Measurements from ENCODE around the gene CYP2W1. TPM values are rescaled to one million over a fixed set of nuclear protein-coding genes. Genes with fewer than 3 reads are reported as not detected.

CYP2W1 gene
- total RNA-seq, 1 experiment from 2014 or later, result not detected

- no peak for TF ChIP-seq ZSCAN18 (CRISPR knock-in tag; IDR thresholded peaks at IDR 0.05)
- no peak for TF ChIP-seq SMAD4 (CRISPR knock-in tag; IDR thresholded peaks at IDR 0.05)
- 0 out of 2 replicates have a peak, but pooled peaks have one; percentile 70 for TF ChIP-seq CREM (CRISPR knock-in tag; IDR thresholded peaks at IDR 0.05)
- TF ChIP-seq PRRX2 (CRISPR knock-in tag; IDR thresholded peaks at IDR 0.05), result no peak
- TF ChIP-seq MYBL2 (CRISPR knock-in tag; IDR thresholded peaks at IDR 0.05), result 0 out of 2 replicates have a peak, but pooled peaks have one; percentile 26
- no peak for TF ChIP-seq MXD4 (CRISPR knock-in tag; IDR thresholded peaks at IDR 0.05; ENCODE audit: borderline replicate concordance)
- TF ChIP-seq NR3C1 (CRISPR knock-in tag; conservative IDR thresholded peaks at IDR 0.05; ENCODE audit: low read depth), result 0 out of 2 replicates have a peak, but pooled peaks have one; percentile 63
- no peak for TF ChIP-seq SOX15 (CRISPR knock-in tag; IDR thresholded peaks at IDR 0.05)
- no peak for TF ChIP-seq OVOL2 (CRISPR knock-in tag; IDR thresholded peaks at IDR 0.05; ENCODE audit: borderline replicate concordance)
- peak; percentile 91 for TF ChIP-seq FOXK1 (CRISPR knock-in tag; IDR thresholded peaks at IDR 0.05)
- no peak for TF ChIP-seq ZNF396 (CRISPR knock-in tag; IDR thresholded peaks at IDR 0.05; ENCODE audit: borderline replicate concordance)
- peak; percentile 86 for TF ChIP-seq SP1 (CRISPR knock-in tag; conservative IDR thresholded peaks at IDR 0.05)
- TF ChIP-seq FOXP4 (CRISPR knock-in tag; IDR thresholded peaks at IDR 0.05), result 0 out of 2 replicates have a peak, but pooled peaks have one; percentile 52
- TF ChIP-seq ZNF532 (CRISPR knock-in tag; IDR thresholded peaks at IDR 0.05; ENCODE audit: borderline replicate concordance), result no peak
- TF ChIP-seq TCF7 (CRISPR knock-in tag; IDR thresholded peaks at IDR 0.05; ENCODE audit: low read depth), result no peak
- TF ChIP-seq ZNF281 (CRISPR knock-in tag; IDR thresholded peaks at IDR 0.05), result no peak
- no peak for TF ChIP-seq CDX4 (CRISPR knock-in tag; IDR thresholded peaks at IDR 0.05; ENCODE audit: borderline replicate concordance)
- no peak for TF ChIP-seq ZMAT4 (CRISPR knock-in tag; IDR thresholded peaks at IDR 0.05)
- no peak for TF ChIP-seq RELA (CRISPR knock-in tag; IDR thresholded peaks at IDR 0.05; ENCODE audit: borderline replicate concordance)
- peak; percentile 61 for TF ChIP-seq GABPB1 (CRISPR knock-in tag; IDR thresholded peaks at IDR 0.05)
- TF ChIP-seq ZNF138 (CRISPR knock-in tag; conservative IDR thresholded peaks at IDR 0.05), result 0 out of 2 replicates have a peak, but pooled peaks have one; percentile 64
- TF ChIP-seq MLX (CRISPR knock-in tag; IDR thresholded peaks at IDR 0.05), result no peak
- TF ChIP-seq TEAD1 (CRISPR knock-in tag; IDR thresholded peaks at IDR 0.05), result no peak
- peak; percentile 42; the same call in 1 of the 2 replicates for TF ChIP-seq ZBTB43 (CRISPR knock-in tag; IDR thresholded peaks at IDR 0.05)
Measured at GRCh38 chr7:974820-975681, 7.9 kb upstream of the CYP2W1 start, which contains the start of gene COX19 (continued).
